PC-3 (cell line): ENCODE measurements around the gene FAM25G. TPM values are rescaled to one million over a fixed set of nuclear protein-coding genes. Genes with fewer than 3 reads are reported as not detected.

Experiments
- ATAC-seq: fragments of 200-7000 bp; cut with Tn5 transposase; 2 replicates; pipeline ENCODE4 v1.9.1; 2020; ENCODE audit warnings: mild to moderate bottlenecking, moderate library complexity
- BruUV-seq: library from RNA; stranded (reverse); fragments of 400-500 nt; replicated peaks from 2 replicates; lab custom pipeline; 2021; lab: Mats Ljungman, UMichigan
- CTCF ChIA-PET: fragments of 300-600 bp; sonication (Branson Sonifier 250); formaldehyde crosslinking; loops from one replicate; lab custom pipeline; 2022; ENCODE audit warnings: antibody characterized with exemption; lab: Charles Lee
- POLR2A ChIA-PET: fragments of 300-600 bp; sonication (Branson Sonifier 250); formaldehyde crosslinking; loops from one replicate; lab custom pipeline; 2022; ENCODE audit warnings: antibody characterized with exemption; ENCODE audit not compliant: unreplicated experiment; lab: Charles Lee
- DNase-seq: peaks from one replicate; pipeline ENCODE4 v3.0.0-alpha.2; 2015
- H2AFZ ChIP-seq: fragments of 300-600 bp; sonication (generic); 2 replicates; pipeline ENCODE4 v1.6.0; 2016; ENCODE audit warnings: antibody characterized with exemption, low read length
- H3F3A ChIP-seq: fragments of 300-600 bp; sonication (generic); one replicate; pipeline ENCODE4 v1.6.0; 2017; ENCODE audit warnings: antibody characterized with exemption, low read length, control low read depth, mild to moderate bottlenecking; ENCODE audit not compliant: unreplicated experiment
- H3K27ac ChIP-seq: fragments of 300-600 bp; sonication (generic); 2 replicates; pipeline ENCODE4 v1.5.1; 2016; ENCODE audit warnings: mild to moderate bottlenecking, low read length
- H3K27me3 ChIP-seq: fragments of 300-600 bp; sonication (generic); 2 replicates; pipeline ENCODE4 v1.6.1; 2016; ENCODE audit warnings: low read length, mixed read lengths
- H3K36me3 ChIP-seq: fragments of 300-600 bp; sonication (generic); 2 replicates; pipeline ENCODE4 v1.6.1; 2016; ENCODE audit warnings: low read depth, mixed run types, low read length, mixed read lengths
- H3K4me1 ChIP-seq: fragments of 300-600 bp; sonication (generic); 2 replicates; pipeline ENCODE4 v1.5.1; 2016; ENCODE audit warnings: low read length; ENCODE audit not compliant: insufficient read depth
- H3K4me2 ChIP-seq: fragments of 300-600 bp; sonication (generic); 2 replicates; pipeline ENCODE4 v1.6.0; 2016; ENCODE audit warnings: low read length
- H3K4me3 ChIP-seq: fragments of 300-600 bp; sonication (generic); 2 replicates; pipeline ENCODE4 v1.5.1; 2016; ENCODE audit warnings: mild to moderate bottlenecking, low read length, mixed read lengths
- H3K79me2 ChIP-seq: fragments of 300-600 bp; sonication (generic); 2 replicates; pipeline ENCODE4 v1.6.1; 2017; ENCODE audit warnings: low read length, mixed read lengths
- H3K9ac ChIP-seq: fragments of 300-600 bp; sonication (generic); 2 replicates; pipeline ENCODE4 v1.6.0; 2016; ENCODE audit warnings: mild to moderate bottlenecking, low read length
- H3K9me2 ChIP-seq: fragments of 300-600 bp; sonication (generic); replicated peaks from 2 replicates; pipeline ENCODE4 v1.6.1; 2016; ENCODE audit warnings: mixed run types, low read length, mixed read lengths
- H3K9me3 ChIP-seq: fragments of 300-600 bp; sonication (generic); 2 replicates; pipeline ENCODE4 v1.6.1; 2016; ENCODE audit warnings: low read length, mixed read lengths
- H4K20me1 ChIP-seq: fragments of 300-600 bp; sonication (generic); 2 replicates; pipeline ENCODE4 v1.6.1; 2016; ENCODE audit warnings: low read length, mixed read lengths
- EZH2 ChIP-seq: fragments of 300-600 bp; sonication (generic); IDR thresholded peaks from one replicate; pipeline ENCODE4 v1.6.1; 2017; ENCODE audit warnings: antibody characterized with exemption, mild to moderate bottlenecking, low read length; ENCODE audit not compliant: unreplicated experiment
- EZH2phosphoT487 ChIP-seq: fragments of 300-600 bp; sonication (generic); IDR thresholded peaks from 2 replicates; pipeline ENCODE4 v1.6.1; 2018; ENCODE audit warnings: mild to moderate bottlenecking, antibody characterized with exemption, low read length, borderline replicate concordance
- intact Hi-C: fragments of 100-400 bp; cut with micrococcal nuclease; formaldehyde crosslinking; loops from 2 replicates; pipeline ENCODE4 v1.9.0; 2023
- total RNA-seq: library from RNA; depleted of rRNA; stranded (reverse); fragments of >200 nt; gene quantifications from 2 replicates; pipeline ENCODE4 v1.2.3, GENCODE V29; 2014
- TF ChIP-seq, protein P1 (sequence below): fragments of 300-600 bp; sonication (generic); conservative IDR thresholded peaks from 2 replicates; pipeline ENCODE4 v1.5.1; 2017; ENCODE audit warnings: antibody characterized with exemption, low read depth, mild to moderate bottlenecking, low read length

The FAM25G gene
- total RNA-seq, 1 experiment from 2014 or later, result not detected

DNA sequence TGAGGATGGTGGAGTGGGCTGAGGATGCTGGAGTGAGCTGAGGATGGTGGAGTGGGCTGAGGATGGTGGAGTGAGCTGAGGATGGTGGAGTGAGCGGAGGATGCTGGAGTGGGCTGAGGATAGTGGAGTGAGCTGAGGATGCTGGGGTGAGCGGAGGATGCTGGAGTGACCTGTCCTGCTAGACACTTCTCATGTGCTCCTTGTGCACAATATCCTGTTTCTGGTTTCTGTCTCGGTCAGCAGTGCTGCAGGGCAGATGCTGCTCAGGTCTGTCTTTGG, 36.8 kb downstream of the FAM25G start:
- no peak for TF ChIP-seq EZH2phosphoT487
- TF ChIP-seq, protein P1, sequence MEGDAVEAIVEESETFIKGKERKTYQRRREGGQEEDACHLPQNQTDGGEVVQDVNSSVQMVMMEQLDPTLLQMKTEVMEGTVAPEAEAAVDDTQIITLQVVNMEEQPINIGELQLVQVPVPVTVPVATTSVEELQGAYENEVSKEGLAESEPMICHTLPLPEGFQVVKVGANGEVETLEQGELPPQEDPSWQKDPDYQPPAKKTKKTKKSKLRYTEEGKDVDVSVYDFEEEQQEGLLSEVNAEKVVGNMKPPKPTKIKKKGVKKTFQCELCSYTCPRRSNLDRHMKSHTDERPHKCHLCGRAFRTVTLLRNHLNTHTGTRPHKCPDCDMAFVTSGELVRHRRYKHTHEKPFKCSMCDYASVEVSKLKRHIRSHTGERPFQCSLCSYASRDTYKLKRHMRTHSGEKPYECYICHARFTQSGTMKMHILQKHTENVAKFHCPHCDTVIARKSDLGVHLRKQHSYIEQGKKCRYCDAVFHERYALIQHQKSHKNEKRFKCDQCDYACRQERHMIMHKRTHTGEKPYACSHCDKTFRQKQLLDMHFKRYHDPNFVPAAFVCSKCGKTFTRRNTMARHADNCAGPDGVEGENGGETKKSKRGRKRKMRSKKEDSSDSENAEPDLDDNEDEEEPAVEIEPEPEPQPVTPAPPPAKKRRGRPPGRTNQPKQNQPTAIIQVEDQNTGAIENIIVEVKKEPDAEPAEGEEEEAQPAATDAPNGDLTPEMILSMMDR, result no peak
- no peak for TF ChIP-seq EZH2
- Histone ChIP-seq H3K4me1 (peaks cover 9% of the 10 kb centered on the region), H3K4me3 (no peak overlapping the region), H2AFZ (no peak overlapping the region), H3K27ac (no peak overlapping the region), H4K20me1 (no peaks in the 10 kb centered on the region), H3K4me2 (no peak overlapping the region), H3K9me2 (no peaks in the 10 kb centered on the region), H3K79me2 (no peaks in the 10 kb centered on the region), H3F3A (no peaks in the 10 kb centered on the region), H3K9me3 (no peaks in the 10 kb centered on the region), H3K36me3 (no peaks in the 10 kb centered on the region), H3K27me3 (no peaks in the 10 kb centered on the region), H3K9ac (no peak overlapping the region)
- CTCF ChIA-PET, result no interaction called here
- POLR2A ChIA-PET, result no interaction called here
- DNase-seq (no peak), ATAC-seq (no peak)
- BruUV-seq, result no TSS peak
- intact Hi-C loops, result no loop called here

DNA sequence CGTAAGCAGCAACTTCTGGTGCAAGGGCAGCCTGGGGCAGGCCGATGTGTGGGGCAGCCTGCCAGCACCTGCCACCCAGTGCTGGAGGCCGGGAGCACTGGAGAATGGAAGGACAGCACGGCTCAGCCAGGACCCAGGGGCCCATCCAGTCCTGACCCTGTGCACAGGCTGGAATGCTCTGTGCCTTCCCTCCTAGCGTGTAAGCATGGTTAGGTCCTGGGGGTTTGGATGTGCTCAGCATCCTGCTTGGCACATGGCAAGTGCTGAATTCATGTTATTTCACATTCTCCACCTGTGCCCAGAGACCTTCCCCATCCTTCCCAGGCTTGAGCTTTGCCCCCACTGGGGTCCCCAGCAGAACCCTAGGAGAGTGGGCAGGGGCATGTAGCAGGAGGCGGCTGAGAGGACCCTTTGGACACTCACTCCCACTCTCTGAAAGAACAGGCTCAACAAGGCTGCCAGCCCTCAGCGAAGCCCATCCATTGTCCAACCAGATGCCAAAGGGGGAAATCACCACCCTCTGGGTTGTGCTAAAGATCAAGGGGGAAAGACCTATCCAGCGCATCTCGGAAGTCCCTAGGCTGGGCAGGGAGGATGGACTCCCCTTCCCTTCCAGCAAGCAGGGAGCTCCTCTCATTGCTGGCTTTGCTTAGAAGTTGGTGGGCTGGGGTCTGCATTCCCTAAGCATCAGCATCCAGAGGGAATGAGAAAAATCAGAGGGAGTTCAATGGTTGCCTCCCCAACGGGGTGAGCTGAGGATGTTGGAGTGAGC, 37.3 kb downstream of the FAM25G start:
- H3F3A ChIP-seq, result no peaks in the 10 kb centered on the region
- H3K4me1 ChIP-seq, result peaks cover 9% of the 10 kb centered on the region
- no peak for TF ChIP-seq EZH2
- TF ChIP-seq EZH2phosphoT487, result no peak
- TF ChIP-seq, protein P1, result no peak
- no peak overlapping the region for H2AFZ ChIP-seq
- H3K9me3 ChIP-seq, result no peaks in the 10 kb centered on the region
- H3K27me3 ChIP-seq, result no peaks in the 10 kb centered on the region
- H3K4me3 ChIP-seq, result no peak overlapping the region
- BruUV-seq, result no TSS peak
- ChIA-PET POLR2A (no interaction called here), CTCF (no interaction called here)
- no peak overlapping the region for H3K4me2 ChIP-seq
- H3K79me2 ChIP-seq, result no peaks in the 10 kb centered on the region
- intact Hi-C loops, result no loop called here
- DNase-seq, result no peak
- no peak for ATAC-seq
- no peak overlapping the region for H3K27ac ChIP-seq
- no peaks in the 10 kb centered on the region for H4K20me1 ChIP-seq
- H3K9me2 ChIP-seq, result no peaks in the 10 kb centered on the region
- no peaks in the 10 kb centered on the region for H3K36me3 ChIP-seq
- no peak overlapping the region for H3K9ac ChIP-seq
